Suprapubic skin (tissue), 4 donors: ENCODE measurements around the gene KRT81. TPM values are rescaled to one million over a fixed set of nuclear protein-coding genes. Genes with fewer than 3 reads are reported as not detected.

Experiments
- DNase-seq, 2 donors: peaks; one replicate each; pipeline ENCODE4 v3.0.0-alpha.2; 2019; ENCODE audit warnings: low spot score in 2 of 2
- H3K27ac ChIP-seq: fragments of 200-600 bp; sonication (generic); one replicate; pipeline ENCODE4 v1.5.1; 2019
- H3K27me3 ChIP-seq: fragments of 200-600 bp; sonication (generic); one replicate; pipeline ENCODE4 v1.5.1; 2019
- H3K36me3 ChIP-seq: fragments of 200-600 bp; sonication (generic); one replicate; pipeline ENCODE4 v1.5.1; 2019
- H3K4me1 ChIP-seq: fragments of 200-600 bp; sonication (generic); one replicate; pipeline ENCODE4 v1.5.1; 2019
- H3K4me3 ChIP-seq: fragments of 200-600 bp; sonication (generic); one replicate; pipeline ENCODE4 v1.5.1; 2019; ENCODE audit warnings: mild to moderate bottlenecking
- H3K9me3 ChIP-seq: fragments of 200-600 bp; sonication (generic); one replicate; pipeline ENCODE4 v1.5.1; 2019
- EP300 ChIP-seq: sonication (generic); formaldehyde crosslinking; IDR thresholded peaks from one replicate; pipeline ENCODE4 v1.6.1; 2017; ENCODE audit warnings: antibody characterized with exemption
- POLR2A ChIP-seq, 2 donors: fragments of 450-650 bp; IDR thresholded peaks; one replicate each; pipeline ENCODE4 v1.6.1; 2017; ENCODE audit warnings: antibody characterized with exemption in 2 of 2, mild to moderate bottlenecking in 2 of 2, moderate library complexity in 2 of 2
- POLR2AphosphoS5 ChIP-seq, 3 donors: sonication (generic); formaldehyde crosslinking; IDR thresholded peaks; one replicate each; pipeline ENCODE4 v1.6.1; 2017; ENCODE audit warnings: antibody characterized with exemption in 3 of 3
- WGBS: methylation state at CpG from one replicate; pipeline ENCODE4 v1.1.5; 2018; 5-methylcytosine and 5-hydroxymethylcytosine counted together
- total RNA-seq, 4 donors: library from RNA; depleted of rRNA; stranded (reverse); fragments of >200 nt; gene quantifications; one replicate each; pipeline ENCODE4 v1.1.0, GENCODE V29; 2016
- TF ChIP-seq, protein P1 (sequence below), 2 donors: fragments of 200-600 bp in 1 of 2; fragments of 450-650 bp in 1 of 2; sonication (generic) in 1 of 2; IDR thresholded peaks; one replicate each; pipeline ENCODE4 v1.5.1; 2016 to 2019; ENCODE audit warnings: antibody characterized with exemption in 2 of 2, mild to moderate bottlenecking in 1 of 2, moderate library complexity in 1 of 2

The KRT81 gene
- total RNA-seq, 4 donors from 2014 or later, result 0.72 to 346 (median 21.0) TPM

DNA sequence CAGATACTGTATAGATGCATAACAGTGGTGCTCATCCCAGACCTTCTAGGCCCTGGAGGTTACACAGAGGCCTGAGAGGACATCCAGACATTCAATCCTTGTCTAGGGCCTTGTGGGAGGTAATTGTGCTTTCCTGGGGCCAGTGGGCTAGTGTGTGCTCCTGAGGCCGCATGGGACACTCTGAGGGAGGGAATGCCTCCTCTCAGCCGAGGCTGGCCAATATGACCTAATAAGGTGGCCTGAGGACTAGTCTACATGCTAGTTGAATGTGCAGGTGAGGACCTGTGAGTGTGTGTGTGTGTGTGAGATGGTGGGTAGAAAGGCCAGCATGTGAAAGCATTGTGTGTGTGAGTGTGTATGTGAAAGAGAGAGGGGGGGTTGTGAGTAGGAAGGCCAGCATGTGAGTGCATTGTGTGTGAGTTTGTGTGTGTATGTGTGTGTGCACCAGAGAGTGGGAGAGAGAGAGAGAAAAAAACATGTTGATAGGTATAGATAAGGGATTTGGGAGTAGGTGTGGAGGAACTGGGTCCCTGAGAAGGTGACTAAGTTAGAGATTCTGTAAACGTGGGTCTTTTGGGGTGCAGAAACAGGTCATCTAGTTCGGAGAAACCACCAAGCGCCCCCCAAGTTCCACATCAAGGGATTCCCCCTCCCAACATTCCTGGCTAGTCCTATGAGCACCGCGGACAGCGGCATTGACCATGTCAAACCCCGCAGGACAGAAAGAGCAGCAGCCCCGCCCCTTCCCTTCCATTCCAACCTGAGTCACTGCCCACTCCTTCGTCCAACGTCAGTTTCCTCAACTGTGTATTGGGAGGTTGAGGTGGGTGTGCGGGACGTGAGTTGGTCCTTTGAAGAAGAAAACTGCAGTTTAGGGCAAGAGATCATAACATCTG, 9.7 kb upstream of the KRT81 start:
- peak in 1 of 2 donors; percentile 31 for DNase-seq
- Histone ChIP-seq H3K4me3 (no peak overlapping the region), H3K36me3 (no peaks in the 10 kb centered on the region), H3K27me3 (peaks cover 3% of the 10 kb centered on the region), H3K4me1 (no peaks in the 10 kb centered on the region), H3K27ac (no peak overlapping the region), H3K9me3 (no peaks in the 10 kb centered on the region)
- 69% methylated on average over 14 of the region's 14 CpGs for WGBS
- TF ChIP-seq EP300 (no peak), POLR2AphosphoS5 (IDR thresholded peaks at IDR 0.05) (no peak), POLR2A (IDR thresholded peaks at IDR 0.05) (no peak)
- TF ChIP-seq, protein P1, sequence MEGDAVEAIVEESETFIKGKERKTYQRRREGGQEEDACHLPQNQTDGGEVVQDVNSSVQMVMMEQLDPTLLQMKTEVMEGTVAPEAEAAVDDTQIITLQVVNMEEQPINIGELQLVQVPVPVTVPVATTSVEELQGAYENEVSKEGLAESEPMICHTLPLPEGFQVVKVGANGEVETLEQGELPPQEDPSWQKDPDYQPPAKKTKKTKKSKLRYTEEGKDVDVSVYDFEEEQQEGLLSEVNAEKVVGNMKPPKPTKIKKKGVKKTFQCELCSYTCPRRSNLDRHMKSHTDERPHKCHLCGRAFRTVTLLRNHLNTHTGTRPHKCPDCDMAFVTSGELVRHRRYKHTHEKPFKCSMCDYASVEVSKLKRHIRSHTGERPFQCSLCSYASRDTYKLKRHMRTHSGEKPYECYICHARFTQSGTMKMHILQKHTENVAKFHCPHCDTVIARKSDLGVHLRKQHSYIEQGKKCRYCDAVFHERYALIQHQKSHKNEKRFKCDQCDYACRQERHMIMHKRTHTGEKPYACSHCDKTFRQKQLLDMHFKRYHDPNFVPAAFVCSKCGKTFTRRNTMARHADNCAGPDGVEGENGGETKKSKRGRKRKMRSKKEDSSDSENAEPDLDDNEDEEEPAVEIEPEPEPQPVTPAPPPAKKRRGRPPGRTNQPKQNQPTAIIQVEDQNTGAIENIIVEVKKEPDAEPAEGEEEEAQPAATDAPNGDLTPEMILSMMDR (IDR thresholded peaks at IDR 0.05), result no peak

DNA sequence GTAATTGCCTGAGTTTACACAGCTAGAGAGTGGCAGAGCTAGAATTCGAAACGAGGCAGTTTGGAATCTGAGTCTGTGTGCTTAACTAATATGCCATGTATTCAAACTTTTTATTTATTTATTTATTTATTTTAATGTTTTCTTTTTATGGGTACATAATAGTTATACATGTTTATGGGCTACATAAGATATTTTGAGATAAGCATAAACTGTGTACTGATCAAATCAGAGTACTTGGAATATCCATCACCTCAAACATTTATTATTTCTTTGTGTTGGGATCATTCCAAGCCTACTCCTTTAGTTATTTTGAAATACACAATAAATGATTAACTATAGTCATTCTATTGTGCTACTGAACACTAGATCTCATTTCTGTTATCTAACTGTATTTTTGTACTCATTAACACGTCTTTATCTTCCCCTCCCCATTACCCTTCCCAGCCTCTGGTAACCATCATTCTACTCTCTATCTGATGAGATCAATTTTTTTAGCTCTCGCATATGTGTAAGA, 7.4 kb upstream of the KRT81 start:
- no peak for DNase-seq
- Histone ChIP-seq H3K27me3 (peaks cover 7% of the 10 kb centered on the region), H3K4me1 (no peaks in the 10 kb centered on the region), H3K36me3 (no peaks in the 10 kb centered on the region), H3K27ac (no peak overlapping the region), H3K4me3 (no peak overlapping the region), H3K9me3 (no peaks in the 10 kb centered on the region)
- TF ChIP-seq, protein P1 (IDR thresholded peaks at IDR 0.05), result no peak
- no peak for TF ChIP-seq POLR2AphosphoS5 (IDR thresholded peaks at IDR 0.05)
- whole genome bisulfite sequencing, result 77% methylated on average over 4 of the region's 4 CpGs

DNA sequence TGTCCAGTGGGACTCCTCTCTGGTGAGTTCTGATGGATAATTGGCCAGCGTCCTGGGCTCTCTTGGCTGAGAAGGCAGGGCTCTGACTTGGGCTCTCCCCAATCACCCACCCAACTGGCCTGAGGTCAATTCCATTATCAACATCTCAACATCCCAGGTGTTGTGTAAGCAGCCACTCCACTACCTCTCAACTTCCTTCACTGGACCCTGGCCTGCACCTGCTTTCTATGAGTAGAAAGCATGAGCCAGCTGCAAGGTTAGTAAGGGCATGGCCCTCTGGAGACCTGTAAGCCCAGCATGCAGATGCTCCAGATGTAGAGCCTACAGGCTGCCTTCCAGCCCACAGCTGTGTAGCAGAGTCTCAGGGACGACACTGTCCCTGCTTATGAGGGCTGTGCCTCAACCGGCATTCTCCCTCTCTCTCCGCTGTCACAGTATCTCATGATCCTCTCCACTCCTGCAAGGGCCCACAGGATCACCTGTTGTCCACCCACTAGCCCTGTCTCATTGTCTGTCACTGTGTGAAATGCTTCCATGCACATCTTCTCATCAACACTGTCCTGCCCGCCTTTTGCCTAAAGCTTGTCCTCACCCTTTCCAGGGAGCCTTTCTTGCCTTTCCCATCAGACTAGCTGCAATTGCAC, 5.4 kb upstream of the KRT81 start:
- Histone ChIP-seq H3K36me3 (no peaks in the 10 kb centered on the region), H3K27me3 (peaks cover 15% of the 10 kb centered on the region), H3K27ac (no peak overlapping the region), H3K4me3 (no peak overlapping the region), H3K4me1 (no peaks in the 10 kb centered on the region), H3K9me3 (no peaks in the 10 kb centered on the region)
- WGBS, result 79% methylated on average over 5 of the region's 5 CpGs
- TF ChIP-seq POLR2AphosphoS5 (IDR thresholded peaks at IDR 0.05), result no peak
- TF ChIP-seq EP300, result no peak
- TF ChIP-seq, protein P1 (IDR thresholded peaks at IDR 0.05), result no peak
- TF ChIP-seq POLR2A (IDR thresholded peaks at IDR 0.05), result no peak
- peak; percentile 35 to 37 for DNase-seq

DNA sequence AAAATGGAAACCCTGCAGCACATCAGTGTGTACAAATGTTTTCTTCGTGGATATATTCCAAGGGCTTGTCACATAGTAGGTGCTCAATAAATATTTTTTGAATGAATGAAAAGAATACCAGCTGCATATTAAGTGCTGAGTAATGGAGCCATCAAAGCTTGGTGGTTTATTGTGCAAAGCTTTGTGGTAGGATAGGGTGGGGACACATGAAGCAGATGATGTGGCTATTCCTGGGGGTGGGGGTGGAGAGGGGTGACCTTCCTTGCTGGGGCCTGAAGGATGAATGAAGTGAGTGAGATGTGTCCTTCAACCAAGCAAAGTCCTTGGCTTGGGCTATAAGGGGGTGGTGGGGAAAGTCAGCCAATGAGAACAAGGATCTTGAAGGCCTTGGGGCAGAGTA, 4.3 kb upstream of the KRT81 start:
- TF ChIP-seq POLR2AphosphoS5 (IDR thresholded peaks at IDR 0.05), result no peak
- TF ChIP-seq, protein P1 (IDR thresholded peaks at IDR 0.05), result no peak
- TF ChIP-seq POLR2A (IDR thresholded peaks at IDR 0.05), result no peak
- no peak for TF ChIP-seq EP300
- no peak overlapping the region for H3K27ac ChIP-seq
- no peaks in the 10 kb centered on the region for H3K36me3 ChIP-seq
- WGBS, result 80% methylated on average over 1 of the region's 1 CpG
- no peaks in the 10 kb centered on the region for H3K4me1 ChIP-seq
- DNase-seq, result peak in 1 of 2 donors; percentile 9
- H3K27me3 ChIP-seq, result peaks cover 15% of the 10 kb centered on the region
- H3K9me3 ChIP-seq, result no peaks in the 10 kb centered on the region
- H3K4me3 ChIP-seq, result no peak overlapping the region

DNA sequence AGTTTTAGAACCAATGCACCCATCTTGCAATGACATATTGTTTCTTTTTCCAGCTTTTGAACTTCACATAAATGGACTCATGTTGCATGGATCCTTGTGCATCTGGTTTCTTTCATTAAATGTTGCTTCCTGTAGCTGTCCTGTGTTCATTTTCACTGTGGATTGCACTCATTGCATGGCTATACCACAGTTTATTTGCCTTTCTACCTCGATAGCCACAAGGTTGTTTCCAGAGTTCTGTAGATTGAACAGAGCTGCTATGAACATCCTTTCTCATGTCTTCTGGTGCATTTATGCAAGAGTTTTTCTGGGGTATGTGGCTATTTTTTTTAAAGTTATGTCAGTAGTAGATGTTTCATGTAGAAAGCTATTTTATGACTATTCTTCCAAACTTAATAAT, 3.5 kb upstream of the KRT81 start:
- Histone ChIP-seq H3K36me3 (no peaks in the 10 kb centered on the region), H3K4me1 (no peaks in the 10 kb centered on the region), H3K9me3 (no peaks in the 10 kb centered on the region), H3K27ac (no peak overlapping the region), H3K27me3 (peaks cover 15% of the 10 kb centered on the region), H3K4me3 (no peak overlapping the region)
- TF ChIP-seq, protein P1 (IDR thresholded peaks at IDR 0.05), result no peak
- TF ChIP-seq EP300, result no peak
- no peak for TF ChIP-seq POLR2A (IDR thresholded peaks at IDR 0.05)
- no peak for TF ChIP-seq POLR2AphosphoS5 (IDR thresholded peaks at IDR 0.05)
- 56% methylated on average over 1 of the region's 1 CpG for WGBS
- no peak for DNase-seq
